Measurements from ENCODE around the gene ATP11C.

The ATP11C gene

DNA sequence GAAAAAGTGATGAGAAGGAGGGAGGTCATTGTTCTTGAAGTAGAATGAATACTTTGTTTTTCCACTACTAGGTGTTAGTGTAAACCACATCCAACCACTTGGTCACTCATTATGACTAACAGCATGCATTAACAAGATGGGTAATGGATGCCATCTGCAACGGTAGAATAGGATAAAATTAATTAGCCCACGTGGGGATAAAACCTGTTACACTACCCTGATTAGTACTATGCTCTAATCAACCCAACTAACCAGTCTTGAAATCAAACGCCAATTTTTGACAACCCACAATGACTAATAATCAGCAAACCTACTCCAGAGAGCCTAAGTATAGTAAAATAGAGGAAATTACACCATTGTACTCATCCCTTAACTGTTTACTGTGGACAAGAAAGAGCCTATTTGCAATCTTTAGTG, 131.4 kb downstream of the ATP11C start:
- no peak for DNase-seq

- no peak for DNase-seq
Measured at GRCh38 chrX:139798701-139799100, 134.2 kb downstream of the ATP11C start.

DNA sequence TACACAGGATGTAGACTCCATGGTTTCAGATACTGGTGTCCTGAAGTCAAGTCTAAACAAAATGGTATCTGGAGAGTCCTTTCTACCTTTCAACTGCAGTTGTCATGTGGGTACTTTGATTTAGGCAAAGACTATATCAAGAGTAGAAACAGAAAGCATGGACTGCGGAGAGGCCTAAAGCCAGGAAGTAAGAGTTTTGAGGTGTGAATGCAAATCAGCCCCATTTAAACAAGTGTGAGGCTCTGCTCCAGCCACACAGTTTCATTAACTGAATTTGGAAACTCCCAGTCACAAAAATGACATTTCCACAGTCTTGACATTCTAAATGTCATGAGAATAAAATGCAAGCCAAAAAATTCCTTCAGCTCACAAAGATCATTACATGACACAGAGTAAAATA, 137.7 kb downstream of the ATP11C start:
- DNase-seq: no peak

GRCh38 chrX:139787601-139788000, 145.3 kb downstream of the ATP11C start:
- DNase-seq: no peak

GRCh38 chrX:139784807-139785206, 148.0 kb downstream of the ATP11C start:
- DNase-seq: no peak

DNA sequence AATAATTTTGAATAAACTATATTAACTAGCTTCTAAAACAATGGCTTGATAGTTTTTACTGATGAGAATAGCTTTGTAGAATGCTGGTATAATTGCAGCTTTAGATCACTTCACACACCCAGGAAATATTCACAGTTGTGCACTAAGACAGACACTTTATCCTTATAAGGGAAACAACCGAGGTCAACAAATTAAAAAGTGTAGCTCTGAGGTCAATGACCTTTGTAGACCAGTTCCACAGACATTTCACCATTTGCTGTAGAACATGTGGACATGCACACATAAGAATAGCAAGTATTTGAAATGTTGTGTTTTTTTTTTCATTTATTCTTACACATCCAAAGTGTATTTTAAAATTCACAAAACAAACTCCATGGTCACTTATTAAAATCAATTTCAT, 148.9 kb downstream of the ATP11C start:
- DNase-seq: no peak

- DNase-seq: no peak
Measured at GRCh38 chrX:139783030-139783429, 149.8 kb downstream of the ATP11C start.

- no peak for DNase-seq
Measured at GRCh38 chrX:139776599-139776998, 156.3 kb downstream of the ATP11C start.

- no peak for DNase-seq
Measured at GRCh38 chrX:139770366-139770765, 162.5 kb downstream of the ATP11C start.

DNA sequence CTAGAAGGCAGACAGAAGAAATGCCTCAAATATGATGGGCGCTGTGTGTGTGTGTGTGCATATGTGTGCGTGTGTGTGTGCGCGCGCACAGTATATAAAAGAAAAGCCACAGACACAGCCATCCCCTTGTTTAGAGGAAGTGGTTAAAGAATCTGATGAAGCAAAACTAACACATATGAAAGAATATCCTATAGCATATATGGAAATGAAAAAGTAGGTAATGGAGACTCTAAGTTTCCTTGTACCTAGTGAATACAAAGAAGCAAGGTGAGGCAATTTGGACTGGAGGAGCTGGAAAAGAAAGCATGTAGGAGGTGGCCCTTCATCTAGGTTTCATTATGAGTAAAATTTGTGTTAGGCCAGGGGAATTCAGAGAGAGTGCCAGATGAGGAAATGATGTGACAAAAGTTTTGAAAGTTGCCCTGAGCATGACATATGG, 166.3 kb downstream of the ATP11C start:
- DNase-seq: peak; percentile 1

DNA sequence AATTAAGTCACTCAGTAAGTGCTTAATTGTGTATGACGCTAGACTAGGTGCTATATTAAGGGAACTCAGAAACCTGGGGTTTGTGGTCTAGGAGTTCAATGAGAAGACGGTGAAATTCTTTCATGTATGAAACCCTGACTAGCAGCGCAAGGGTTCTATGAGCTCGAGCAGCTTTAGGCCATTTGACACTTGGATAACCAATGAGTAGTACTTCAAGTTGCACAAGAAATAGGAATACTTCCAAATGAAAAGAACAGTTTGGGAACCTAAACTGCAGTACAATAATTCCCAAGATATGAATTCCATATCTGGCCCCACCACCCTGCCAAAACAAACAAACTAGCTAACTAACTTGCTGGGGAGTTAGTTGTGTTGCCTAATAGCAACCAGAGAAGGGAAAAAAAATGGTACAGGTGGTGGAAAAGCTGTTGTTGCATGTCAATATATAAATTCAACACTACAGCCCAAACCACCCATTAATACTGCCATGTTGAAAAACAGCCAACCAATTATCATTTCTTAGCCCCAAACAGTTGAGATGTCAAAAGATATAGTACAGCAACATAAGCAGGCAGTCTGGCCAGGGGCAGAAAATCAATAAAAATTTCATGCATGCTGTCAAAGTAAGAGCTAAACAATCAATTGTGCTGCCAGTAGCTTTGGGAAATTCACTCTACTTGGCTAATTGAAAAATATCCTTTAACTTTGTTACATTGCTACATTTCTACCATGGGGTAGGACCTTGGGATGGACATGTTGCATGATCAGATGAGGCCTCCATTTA, 170.3 kb downstream of the ATP11C start:
- DNase-seq: no peak

GRCh38 chrX:139759637-139760036, 173.2 kb downstream of the ATP11C start:
- no peak for DNase-seq

DNA sequence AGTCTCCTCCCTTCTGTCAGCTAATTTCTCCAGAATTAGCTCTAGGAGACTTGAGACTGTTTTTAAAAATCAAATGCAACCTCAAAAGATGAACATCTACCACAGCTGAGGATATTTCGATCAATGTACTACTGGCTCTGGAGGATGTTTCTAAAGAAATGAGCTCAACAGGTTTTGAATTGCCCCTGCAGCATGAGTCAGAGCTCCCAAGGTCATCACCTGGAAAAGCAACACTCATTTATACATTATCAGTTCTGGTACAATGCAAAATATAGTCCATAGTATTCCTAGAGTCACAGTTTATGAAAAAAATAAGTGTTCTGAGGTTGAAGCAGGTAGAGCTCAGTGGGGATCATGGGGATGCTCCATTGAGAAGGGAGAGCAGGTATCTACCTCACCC, 174.0 kb downstream of the ATP11C start:
- no peak for DNase-seq

- DNase-seq: no peak
Measured at GRCh38 chrX:139758250-139758649, 174.6 kb downstream of the ATP11C start.

GRCh38 chrX:139751053-139751452, 181.8 kb downstream of the ATP11C start:
- DNase-seq: no peak

DNA sequence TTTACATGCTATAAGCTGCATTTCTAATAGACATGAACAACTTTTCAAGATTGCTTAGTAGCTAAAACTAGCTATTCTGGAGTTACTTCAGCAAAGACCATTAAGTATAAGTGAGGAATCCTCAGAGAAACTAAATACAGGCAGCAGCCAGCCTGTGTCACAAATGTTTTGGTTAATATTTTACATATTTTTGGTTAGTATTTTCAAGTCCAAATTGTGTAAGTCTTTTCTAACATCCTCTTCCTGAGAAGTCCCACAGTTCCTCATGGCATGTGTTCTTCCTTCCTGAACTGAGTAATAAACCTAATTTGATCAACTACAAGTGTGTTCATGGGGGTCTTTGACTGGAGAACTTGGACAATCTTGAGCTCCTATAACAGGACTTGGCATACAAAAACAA, 182.5 kb downstream of the ATP11C start:
- DNase-seq: no peak

- no peak for DNase-seq
Measured at GRCh38 chrX:139739138-139739537, 193.7 kb downstream of the ATP11C start.

DNA sequence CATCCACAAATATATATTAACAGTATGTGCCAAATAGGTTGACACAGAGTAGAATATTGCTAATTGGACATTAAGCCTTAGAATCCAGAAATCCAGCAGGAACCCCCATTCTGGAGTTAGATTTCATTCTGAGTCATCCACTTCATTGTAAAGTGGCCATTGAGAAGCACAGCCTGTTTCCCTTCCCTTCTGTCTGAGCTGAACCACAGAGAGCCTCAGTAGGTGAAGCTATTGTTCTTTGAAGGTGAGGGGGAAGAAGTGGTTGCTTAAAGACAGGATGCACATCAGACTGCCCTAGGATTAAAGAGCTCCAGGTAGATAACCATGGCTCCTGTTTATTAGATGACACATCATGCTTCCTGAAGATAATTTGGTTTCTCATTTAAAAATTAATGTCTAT, 194.3 kb downstream of the ATP11C start:
- DNase-seq: no peak

GRCh38 chrX:139736151-139736550, 196.7 kb downstream of the ATP11C start:
- DNase-seq: no peak

DNA sequence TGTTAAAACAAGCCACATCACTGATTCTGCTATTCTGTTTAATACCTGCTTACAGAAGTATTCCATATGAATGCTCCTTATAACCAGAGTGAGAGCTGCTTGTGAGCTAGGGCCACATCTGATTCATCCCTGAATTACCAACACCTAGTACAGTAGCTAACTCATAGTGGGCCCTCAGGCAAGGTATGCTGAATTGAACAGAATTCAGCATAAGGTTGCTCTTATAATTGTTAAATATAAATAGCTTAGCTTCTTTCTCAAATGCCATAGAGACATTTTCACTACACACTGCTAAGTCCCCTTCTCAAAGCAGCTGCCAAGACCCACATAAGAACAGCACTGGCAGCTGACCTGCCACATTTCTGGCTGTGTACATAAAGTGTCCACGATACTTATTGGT, 197.9 kb downstream of the ATP11C start:
- DNase-seq: no peak

DNA sequence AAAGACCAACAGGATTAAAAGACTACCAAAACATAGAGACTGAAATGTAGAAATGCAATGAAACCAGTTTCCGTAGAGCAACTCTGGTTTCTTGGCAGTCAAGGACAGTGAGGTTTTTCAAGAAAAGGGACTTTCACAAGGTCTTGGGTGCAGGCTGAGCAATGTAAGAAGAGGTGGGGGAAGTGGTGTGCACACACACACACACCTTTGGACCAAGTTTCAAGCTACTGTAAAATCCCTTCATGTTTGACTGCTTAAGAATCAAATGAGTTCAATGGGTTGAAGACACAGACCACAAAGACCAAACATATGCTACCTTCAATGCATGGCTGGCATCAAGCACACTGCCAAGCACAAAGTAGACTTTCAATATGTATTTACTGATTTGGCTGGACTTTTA, 207.1 kb downstream of the ATP11C start:
- DNase-seq: no peak

DNA sequence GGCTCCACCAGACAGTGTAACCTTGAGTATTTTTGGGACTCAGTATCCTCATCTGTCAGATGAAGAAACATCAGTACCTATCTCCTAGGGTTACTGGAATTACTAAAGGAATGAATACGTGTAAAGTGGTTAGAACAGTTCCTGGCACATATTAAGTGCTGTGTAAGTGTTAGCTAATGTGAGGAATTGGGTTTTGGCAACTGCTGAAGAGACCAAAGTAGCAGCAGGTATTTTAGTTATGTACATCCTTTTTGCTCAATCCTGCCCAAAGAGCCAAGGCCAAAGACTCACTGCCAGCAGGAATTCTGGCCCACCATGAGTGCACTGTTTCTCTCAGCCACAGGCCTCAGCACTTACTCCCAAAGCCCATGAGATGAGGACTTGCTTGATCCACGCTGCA, 208.2 kb downstream of the ATP11C start:
- DNase-seq: no peak

DNA sequence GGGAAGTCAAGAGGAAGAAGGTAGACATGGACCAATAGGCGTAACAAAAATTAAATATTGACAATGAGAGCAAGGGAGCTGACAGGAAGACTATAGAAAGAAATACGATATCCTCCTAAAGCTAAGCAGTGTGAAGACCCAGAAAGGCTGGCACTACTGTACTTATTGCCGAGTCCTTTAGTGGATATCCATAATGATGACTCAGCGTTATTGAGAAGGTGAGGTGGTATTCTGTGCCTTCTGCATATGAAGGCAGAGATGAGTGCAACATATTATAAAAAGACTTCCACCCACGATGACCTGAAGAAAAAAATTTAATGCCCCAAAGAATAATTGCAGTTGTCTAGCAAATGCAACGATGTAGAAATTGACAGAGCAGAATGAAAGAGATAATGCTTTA, 211.9 kb downstream of the ATP11C start:
- DNase-seq: no peak

- DNase-seq: no peak
Measured at GRCh38 chrX:139720136-139720535, 212.7 kb downstream of the ATP11C start.

- DNase-seq: no peak
Measured at GRCh38 chrX:139708067-139708466, 224.8 kb downstream of the ATP11C start, which contains the start of gene MCF2. Gene MCF2 (minus strand): TSS chrX:139708167. CDS start chrX:139651744, 56,423 bp downstream.

All from activated CD4-positive, alpha-beta T cell treated with anti-CD3 and anti-CD28 coated beads, Interleukin-2, amount 50 U/mL, for 1 hour (primary cell).